DOHH2 (cell line): Measurements from ENCODE around the gene MAP10.

Experiments used
- EZH2phosphoT487 ChIP-seq: fragments of 200-600 bp; sonication (generic); IDR thresholded peaks from 2 replicates; pipeline ENCODE4 v1.6.1; 2017; ENCODE audit warnings: borderline replicate concordance, mild to moderate bottlenecking, antibody characterized with exemption, low read length, moderate library complexity, mixed read lengths
- TF ChIP-seq, protein P1 (sequence below): fragments of 200-600 bp; sonication (generic); IDR thresholded peaks from one replicate; pipeline ENCODE4 v1.5.1; 2014; ENCODE audit warnings: antibody characterized with exemption, mild to moderate bottlenecking, low read depth, low read length; ENCODE audit not compliant: poor library complexity, severe bottlenecking

DNA sequence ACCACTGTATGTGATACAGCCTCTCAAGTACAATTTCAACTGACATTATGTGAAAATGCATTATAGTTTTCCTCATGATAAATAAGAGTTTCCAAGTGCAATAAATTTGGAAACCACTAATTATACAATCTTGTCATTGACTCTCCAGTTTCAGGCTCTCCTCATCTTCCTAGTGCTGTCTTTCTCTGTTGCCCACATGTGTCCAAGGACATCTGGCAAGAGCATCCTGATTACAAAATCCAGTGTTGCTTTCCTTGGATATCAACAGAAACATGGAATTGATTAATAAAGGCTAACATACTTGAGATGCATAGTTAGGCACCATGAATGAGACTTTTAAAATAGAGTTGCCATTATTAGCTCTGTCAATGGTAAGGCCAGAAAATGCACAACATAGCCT, 15.6 kb upstream of the MAP10 start:
- TF ChIP-seq EZH2phosphoT487: no peak
- TF ChIP-seq, protein P1, sequence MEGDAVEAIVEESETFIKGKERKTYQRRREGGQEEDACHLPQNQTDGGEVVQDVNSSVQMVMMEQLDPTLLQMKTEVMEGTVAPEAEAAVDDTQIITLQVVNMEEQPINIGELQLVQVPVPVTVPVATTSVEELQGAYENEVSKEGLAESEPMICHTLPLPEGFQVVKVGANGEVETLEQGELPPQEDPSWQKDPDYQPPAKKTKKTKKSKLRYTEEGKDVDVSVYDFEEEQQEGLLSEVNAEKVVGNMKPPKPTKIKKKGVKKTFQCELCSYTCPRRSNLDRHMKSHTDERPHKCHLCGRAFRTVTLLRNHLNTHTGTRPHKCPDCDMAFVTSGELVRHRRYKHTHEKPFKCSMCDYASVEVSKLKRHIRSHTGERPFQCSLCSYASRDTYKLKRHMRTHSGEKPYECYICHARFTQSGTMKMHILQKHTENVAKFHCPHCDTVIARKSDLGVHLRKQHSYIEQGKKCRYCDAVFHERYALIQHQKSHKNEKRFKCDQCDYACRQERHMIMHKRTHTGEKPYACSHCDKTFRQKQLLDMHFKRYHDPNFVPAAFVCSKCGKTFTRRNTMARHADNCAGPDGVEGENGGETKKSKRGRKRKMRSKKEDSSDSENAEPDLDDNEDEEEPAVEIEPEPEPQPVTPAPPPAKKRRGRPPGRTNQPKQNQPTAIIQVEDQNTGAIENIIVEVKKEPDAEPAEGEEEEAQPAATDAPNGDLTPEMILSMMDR: no peak
